HG03442 (cell line): Measurements from ENCODE around the gene FAM167B.

Source experiments
- ATAC-seq: cut with Tn5 transposase; IDR thresholded peaks from one replicate; pipeline ENCODE4 v1.9.1; 2021; ENCODE audit warnings: mild to moderate bottlenecking, moderate library complexity; ENCODE audit not compliant: unreplicated experiment

The FAM167B gene

DNA sequence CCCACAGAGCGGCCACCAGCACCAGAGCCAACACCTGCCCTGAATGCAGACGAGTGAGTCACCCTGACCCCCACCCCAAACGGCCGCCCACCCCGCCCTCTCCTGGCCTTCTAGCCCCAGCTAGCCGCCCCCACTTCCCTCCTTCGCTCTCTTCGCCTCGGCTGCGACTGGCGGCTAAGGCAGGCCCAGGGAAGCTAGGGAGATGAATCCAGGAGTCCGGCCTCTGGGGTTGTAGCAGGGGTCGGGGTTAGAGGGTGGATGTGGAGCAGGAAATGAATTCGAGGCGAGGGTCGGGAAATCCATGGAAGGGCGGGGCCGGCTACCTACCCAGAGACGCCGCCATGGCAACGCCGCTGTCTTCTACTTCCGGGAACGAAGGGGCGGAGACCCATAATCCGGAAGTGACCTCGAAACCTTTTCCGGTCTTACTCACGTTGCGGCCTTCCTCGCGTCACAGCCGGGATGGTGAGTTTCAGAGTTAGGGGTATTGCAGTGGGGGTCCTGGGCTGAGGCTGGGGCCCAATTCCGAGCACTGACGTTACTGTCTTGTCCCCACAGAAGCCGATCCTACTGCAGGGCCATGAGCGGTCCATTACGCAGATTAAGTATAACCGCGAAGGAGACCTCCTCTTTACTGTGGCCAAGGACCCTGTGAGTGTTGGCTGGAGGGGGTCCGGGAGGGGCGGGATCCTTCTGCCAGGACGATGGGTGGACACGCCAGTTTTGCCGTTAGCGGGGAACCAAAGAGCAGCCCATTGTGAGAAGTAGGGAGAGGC lies 24.9 kb upstream of the FAM167B start, which contains the start of the genes EIF3I and TMEM234:
Gene EIF3I, plus strand, starts transcription at position 428 of the 776 bp plus-strand sequence. Its CDS starts 35 bp downstream, at position 463.
Gene TMEM234, minus strand, starts transcription at position 374 of the 776 bp plus-strand sequence. Its CDS starts 31 bp downstream, at position 343.
- peak; percentile 95 for ATAC-seq

- ATAC-seq = no peak
These were observed 23.3 kb upstream of the FAM167B start for GRCh38 chr1:32223683-32224082.

DNA sequence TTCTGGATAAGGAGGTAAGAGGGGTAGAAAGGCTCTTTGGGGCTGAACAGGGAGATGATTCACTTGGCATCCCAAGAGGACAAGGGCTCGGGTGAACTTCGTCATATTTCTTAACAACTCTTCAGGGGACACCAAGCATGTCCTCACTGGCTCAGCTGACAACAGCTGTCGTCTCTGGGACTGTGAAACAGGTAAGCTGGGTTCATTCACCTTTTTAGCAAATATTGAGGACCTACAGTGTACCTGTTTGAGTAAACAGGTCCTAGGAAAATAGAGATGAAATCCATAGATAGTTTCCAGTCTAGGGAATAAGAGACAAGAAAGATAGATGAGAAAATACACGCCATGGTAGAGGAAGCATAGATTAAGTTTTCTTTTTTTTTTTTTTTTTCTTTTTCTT lies 22.7 kb upstream of the FAM167B start:
- ATAC-seq = no peak

GRCh38 chr1:32228771-32229170 lies 18.3 kb upstream of the FAM167B start:
- no peak for ATAC-seq

DNA sequence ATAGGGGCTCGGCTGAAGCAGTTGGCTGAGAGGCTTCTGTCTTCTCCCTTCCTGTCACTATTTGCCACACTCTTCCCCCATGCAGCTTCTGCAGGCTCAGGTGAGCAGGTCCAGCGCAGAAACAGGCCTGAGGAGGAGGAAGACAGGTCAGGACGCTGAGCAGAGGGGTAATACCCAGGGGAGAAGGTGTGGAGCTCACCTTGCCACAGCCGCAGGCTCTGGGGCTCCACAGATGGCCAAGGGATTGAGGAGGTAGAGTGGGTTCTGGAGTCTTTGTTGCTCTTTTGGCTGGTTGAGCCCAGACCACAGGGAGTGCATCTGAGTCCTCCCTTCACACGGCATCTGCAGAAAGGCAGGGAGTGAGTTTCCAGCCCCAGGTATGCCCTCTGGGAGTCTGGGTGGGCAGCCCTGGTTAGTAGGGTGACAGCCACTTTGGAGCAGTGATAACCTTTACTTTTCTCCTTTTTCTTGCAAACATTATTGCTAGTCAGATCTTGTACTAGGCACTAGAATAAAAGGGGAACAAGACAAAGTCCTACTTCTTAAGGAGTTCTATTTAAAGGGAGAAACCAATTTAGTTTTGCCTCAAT lies 15.1 kb upstream of the FAM167B start:
- no peak for ATAC-seq

- ATAC-seq = no peak
These were observed 14.3 kb upstream of the FAM167B start for GRCh38 chr1:32232558-32233304.

DNA sequence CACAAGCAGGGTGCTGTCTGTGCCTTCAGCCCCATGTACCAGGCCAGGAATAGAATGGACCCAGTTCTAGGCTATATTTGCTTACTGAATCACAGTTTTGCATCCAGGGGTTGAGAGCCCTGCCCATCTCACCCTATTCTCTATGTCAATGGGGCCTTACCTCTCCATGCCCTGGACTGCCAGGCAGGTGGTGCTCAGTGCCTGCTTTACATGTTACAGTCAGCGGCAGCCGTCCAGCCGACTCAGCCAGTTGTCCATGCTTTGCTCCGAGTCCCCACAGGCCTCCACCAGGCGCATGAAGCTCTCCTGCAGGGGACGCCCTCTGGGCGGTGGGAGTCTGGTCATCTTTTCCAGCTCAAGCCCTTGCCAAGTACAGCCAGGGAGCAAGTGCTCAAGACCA lies 12.2 kb upstream of the FAM167B start:
- no peak for ATAC-seq

DNA sequence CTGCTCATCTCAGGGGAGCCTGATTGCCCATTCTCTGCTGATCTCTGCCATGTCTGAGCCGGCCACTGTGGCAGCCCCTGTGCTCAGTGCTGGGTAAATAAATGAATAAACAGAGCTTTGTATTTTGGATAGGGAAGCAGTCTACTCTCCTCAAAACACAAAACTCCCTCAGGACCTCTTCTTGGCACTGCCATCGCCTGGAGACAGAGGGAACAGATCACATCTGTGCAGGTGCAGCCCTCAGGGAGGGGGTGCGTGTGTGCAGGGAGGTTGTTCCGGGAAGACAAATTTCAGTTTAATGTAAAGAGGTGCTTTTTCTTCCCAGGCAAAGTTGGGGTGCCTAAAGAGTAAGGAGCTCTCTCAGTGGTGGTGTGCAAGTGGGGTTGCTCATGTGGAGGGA lies 7.7 kb upstream of the FAM167B start:
- no peak for ATAC-seq

GRCh38 chr1:32239790-32240139 lies 7.3 kb upstream of the FAM167B start:
- ATAC-seq = no peak

DNA sequence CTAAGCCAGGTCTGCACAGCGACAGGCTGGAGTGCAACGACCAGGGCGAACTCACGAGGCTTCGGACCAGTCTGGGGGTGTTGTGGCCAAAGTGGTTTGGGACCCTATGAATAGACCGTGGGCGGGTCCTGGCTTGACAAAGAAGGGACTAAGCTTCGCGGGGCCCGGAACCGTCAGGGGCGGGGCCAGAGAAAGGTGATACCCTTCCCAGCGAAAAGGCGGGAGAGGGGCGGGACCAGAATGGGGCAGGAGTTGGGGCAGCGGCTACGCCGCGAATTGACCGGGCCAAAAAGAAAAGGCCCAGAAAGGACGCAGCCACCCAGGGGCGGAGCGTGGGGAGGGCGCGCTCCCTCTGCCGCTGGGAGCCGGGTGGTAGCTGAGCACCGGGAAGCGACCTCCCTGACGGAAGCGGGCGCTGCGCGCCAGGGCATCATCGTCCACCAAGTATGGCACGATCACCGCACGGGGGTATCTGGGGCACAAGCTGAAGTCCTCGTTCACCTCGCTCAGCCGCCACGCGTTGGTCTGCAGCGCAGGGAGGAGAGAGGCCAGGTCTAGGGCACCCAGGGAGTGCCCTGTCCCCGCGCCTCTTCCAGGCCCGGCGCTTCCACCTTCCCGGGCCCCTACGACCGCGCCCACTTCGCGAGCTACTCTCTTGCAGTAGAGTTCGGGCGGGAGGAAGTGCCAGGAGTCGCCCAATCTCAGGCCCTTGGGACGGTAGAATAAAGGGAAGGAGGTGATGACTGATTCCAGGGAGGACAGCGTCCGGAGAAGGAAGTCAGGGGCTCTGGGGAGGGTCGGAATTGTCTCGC lies 6.7 kb upstream of the FAM167B start:
- no peak for ATAC-seq

GRCh38 chr1:32241001-32241763 lies 5.8 kb upstream of the FAM167B start:
- no peak for ATAC-seq

- ATAC-seq = no peak
These were observed 4.6 kb upstream of the FAM167B start for GRCh38 chr1:32242341-32242851.

GRCh38 chr1:32247452-32247851 lies 430 bp downstream of the FAM167B start:
- no peak for ATAC-seq

DNA sequence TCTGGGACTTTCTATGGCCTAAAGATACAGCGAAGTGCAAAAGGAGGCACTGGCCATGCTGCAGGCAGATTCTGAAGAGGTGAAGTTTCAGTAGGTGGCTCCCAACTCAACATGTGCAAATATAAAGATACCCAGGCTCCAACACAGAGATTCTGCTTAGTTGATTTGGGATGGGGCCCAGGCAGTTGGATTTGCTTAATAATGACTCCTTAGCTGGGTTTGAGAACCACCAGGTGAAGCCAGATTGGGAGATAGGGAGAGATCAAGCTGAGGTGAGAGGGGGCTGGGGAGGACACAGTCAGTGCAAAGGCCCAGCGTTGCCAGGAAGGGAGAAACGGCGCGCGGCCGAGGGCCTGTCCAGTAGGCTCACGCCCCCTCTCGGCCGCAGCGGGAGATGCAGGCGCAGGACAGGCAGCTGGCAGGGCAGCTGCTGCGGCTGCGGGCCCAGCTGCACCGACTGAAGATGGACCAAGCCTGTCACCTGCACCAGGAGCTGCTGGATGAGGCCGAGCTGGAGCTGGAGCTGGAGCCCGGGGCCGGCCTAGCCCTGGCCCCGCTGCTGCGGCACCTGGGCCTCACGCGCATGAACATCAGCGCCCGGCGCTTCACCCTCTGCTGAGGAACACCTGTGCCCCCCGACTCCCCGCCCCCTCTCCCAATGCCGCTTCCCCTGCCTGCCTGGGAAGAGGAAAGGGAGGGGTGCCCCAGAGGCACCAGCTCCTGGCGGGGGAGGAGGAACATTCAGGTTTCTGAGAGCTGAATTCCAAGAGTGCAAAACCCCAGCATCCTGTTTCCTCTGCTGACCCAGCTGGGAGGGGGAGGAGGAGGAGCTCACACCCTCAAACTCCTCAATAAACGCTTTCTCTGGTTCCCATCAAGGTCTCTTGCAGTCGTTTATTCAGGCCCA lies 1.2 kb downstream of the FAM167B start:
- ATAC-seq = peak; percentile 33

DNA sequence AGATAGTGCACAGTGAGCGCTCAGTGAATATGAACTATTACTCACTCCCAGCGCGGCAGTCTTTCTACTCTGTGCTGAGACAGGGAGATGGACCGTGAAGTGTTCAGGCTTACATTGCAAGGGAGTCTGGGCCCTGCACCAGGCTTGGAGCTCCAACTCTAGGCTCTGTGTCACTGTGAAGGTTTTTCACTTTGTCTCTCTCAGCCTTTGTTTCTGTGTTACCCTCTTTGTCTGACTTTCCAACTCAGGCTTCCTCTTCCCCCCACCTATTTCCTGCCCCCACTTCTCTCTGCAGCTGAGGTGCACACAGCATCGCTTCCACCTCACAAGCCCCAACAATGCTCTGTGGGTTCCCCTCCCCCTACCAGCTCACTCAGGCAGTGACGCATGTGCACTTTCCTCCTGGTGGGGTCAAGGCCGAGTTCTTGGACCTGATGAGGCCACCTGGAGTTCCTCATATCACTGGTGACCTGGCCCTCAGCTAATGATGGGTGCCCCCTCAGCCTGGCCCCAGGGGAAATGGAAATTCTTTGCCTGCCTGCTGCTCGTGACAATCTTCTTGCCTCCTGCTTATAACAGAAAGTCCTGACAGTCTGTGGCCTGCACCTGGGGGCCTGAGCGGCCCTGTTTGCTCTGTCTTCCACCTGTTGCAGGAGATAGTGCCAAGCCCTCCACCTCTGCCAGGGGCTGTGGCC lies 3.0 kb downstream of the FAM167B start:
- peak; percentile 49 for ATAC-seq

DNA sequence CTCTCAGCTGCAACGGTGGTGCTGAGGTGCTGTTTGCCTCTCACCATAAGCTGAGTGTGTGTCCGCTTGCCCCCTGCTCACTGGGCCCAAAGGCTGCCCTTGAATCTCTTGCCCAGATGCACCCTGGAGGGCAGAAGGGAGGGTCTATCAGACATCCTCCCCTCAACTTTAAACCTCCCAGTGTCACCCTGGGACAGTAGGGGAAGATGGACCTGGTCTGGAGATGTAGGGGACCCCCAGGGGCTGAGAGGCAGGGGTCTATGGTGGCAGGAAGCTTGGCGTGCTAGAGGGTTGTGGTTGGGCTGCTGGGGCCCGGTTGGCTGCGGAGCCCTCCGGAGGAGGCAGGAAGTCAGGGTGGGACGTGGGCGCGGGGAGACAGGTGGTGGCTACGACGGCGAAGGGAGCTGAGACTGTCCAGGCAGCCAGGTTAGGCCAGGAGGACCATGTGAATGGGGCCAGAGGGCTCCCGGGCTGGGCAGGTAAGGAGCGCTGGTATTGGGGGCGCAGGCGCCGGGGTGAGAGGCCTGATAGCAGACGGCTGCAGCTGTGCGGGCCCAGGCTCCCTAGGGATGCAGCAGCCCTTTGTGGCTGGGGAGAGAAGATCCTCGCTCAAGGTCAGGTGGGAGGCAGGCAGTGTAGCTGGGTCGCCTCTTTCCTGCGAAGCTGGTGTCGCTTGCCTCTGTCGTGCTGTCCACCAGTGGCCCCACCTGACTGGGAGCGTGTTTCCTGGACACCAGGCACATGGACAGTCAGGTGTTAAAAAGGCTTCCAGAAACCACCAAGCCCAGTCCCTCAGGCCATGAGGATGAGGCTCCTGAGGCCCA lies 4.1 kb downstream of the FAM167B start, which contains the start of gene LCK:
Gene LCK, plus strand, starts transcription at position 373 of the 824 bp plus-strand sequence. CDS start 23,065 bp downstream, outside the sequence.
- no peak for ATAC-seq
